GM19463 (cell line): ENCODE results near the gene PSMB10.

ENCODE experiments used
- ATAC-seq: cut with Tn5 transposase; IDR thresholded peaks from one replicate; pipeline ENCODE4 v1.9.1; 2021; ENCODE audit warnings: mild to moderate bottlenecking, moderate library complexity; ENCODE audit not compliant: unreplicated experiment

Gene PSMB10

GRCh38 chr16:67964477-67965131 lies 28.0 kb upstream of the PSMB10 start:
- no peak for ATAC-seq

GRCh38 chr16:67963662-67964321 lies 27.1 kb upstream of the PSMB10 start:
- no peak for ATAC-seq

- ATAC-seq = no peak
Measured at GRCh38 chr16:67963292-67963661, 26.6 kb upstream of the PSMB10 start.

- no peak for ATAC-seq
Measured at GRCh38 chr16:67962135-67962534, 25.5 kb upstream of the PSMB10 start.

GRCh38 chr16:67961551-67961957 lies 24.9 kb upstream of the PSMB10 start:
- ATAC-seq = no peak

GRCh38 chr16:67959536-67960329 lies 23.1 kb upstream of the PSMB10 start:
- no peak for ATAC-seq

GRCh38 chr16:67957622-67958021 lies 21.0 kb upstream of the PSMB10 start:
- ATAC-seq = no peak

- no peak for ATAC-seq
Measured at GRCh38 chr16:67954421-67955196, 18.0 kb upstream of the PSMB10 start.

GRCh38 chr16:67953641-67954375 lies 17.2 kb upstream of the PSMB10 start:
- no peak for ATAC-seq

- ATAC-seq = no peak
Measured at GRCh38 chr16:67951485-67951884, 14.8 kb upstream of the PSMB10 start.

- no peak for ATAC-seq
Measured at GRCh38 chr16:67950335-67950843, 13.7 kb upstream of the PSMB10 start.

- no peak for ATAC-seq
Measured at GRCh38 chr16:67949645-67950044, 13.0 kb upstream of the PSMB10 start.

- no peak for ATAC-seq
Measured at GRCh38 chr16:67948015-67948414, 11.4 kb upstream of the PSMB10 start.

GRCh38 chr16:67946966-67947558 lies 10.4 kb upstream of the PSMB10 start:
- no peak for ATAC-seq

- ATAC-seq = no peak
Measured at GRCh38 chr16:67946128-67946569, 9.5 kb upstream of the PSMB10 start.

- no peak for ATAC-seq
Measured at GRCh38 chr16:67945392-67945933, 8.8 kb upstream of the PSMB10 start.

GRCh38 chr16:67944690-67945391 lies 8.2 kb upstream of the PSMB10 start:
- ATAC-seq = no peak

GRCh38 chr16:67943619-67944504 lies 7.2 kb upstream of the PSMB10 start, which contains the start of gene LCAT:
TSS of gene LCAT (minus strand) at chr16:67944120. CDS start at chr16:67944101, 19 bp downstream.
- no peak for ATAC-seq
